KBM-7 (cell line): ENCODE results near the gene STK32C.
A peak's percentile ranks its signal among the peaks of the same experiment; 100 is the strongest.
"Not testable (repeated sequence)": the region's sequence is repeated elsewhere in the genome, so short reads cannot be mapped to it uniquely, and the experiment has no call there.

Experiments
- DNase-seq: peaks from one replicate; pipeline ENCODE4 v3.0.0-alpha.2; 2015
- in situ Hi-C: fragments of 300-500 bp; cut with MboI; formaldehyde crosslinking; loops from 2 replicates; pipeline ENCODE4 v1.14.3; 2020; ENCODE audit warnings: low sequenced_read_pairs, low pct_unique_long_range_greater_than_20kb, mixed read lengths

Gene STK32C

GRCh38 chr10:132226586-132227405, 81.0 kb downstream of the STK32C start:
- in situ Hi-C loops = no loop called here
- DNase-seq = no peak

DNA sequence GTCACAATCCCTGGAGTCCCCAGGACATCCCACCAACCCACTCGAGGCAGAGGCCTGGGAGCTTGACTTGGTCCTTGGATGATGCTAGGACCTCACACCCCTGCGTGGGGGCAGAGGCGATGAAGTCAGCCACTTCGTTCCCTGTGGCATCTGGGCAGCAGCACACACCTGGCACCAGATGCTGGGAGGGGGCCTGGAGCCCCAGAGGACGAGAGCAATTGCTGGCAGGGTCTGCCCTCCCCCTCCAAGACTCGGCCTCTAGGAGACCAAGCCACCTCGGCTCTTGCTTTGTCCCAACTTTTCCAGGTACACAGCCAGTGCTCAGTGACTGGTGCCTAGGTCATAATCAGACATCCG, 81.9 kb downstream of the STK32C start:
- in situ Hi-C loops = no loop called here
- DNase-seq = no peak

- in situ Hi-C loops = no loop called here
- DNase-seq = no peak
Observed at GRCh38 chr10:132225073-132225848, 82.5 kb downstream of the STK32C start.

- in situ Hi-C loops = no loop called here
- no peak for DNase-seq
Observed at GRCh38 chr10:132224343-132225072, 83.2 kb downstream of the STK32C start.

GRCh38 chr10:132223611-132224342, 84.0 kb downstream of the STK32C start:
- in situ Hi-C loops = no loop called here
- no peak for DNase-seq

- in situ Hi-C loops = no loop called here
- peak; percentile 90 for DNase-seq
Observed at GRCh38 chr10:132223156-132223590, 84.6 kb downstream of the STK32C start.

- no peak for DNase-seq
- in situ Hi-C loops = no loop called here
Observed at GRCh38 chr10:132222726-132223125, 85.0 kb downstream of the STK32C start.

- in situ Hi-C loops, DNase-seq: not testable (repeated sequence)
Observed at GRCh38 chr10:132220996-132221395, 86.8 kb downstream of the STK32C start.

DNA sequence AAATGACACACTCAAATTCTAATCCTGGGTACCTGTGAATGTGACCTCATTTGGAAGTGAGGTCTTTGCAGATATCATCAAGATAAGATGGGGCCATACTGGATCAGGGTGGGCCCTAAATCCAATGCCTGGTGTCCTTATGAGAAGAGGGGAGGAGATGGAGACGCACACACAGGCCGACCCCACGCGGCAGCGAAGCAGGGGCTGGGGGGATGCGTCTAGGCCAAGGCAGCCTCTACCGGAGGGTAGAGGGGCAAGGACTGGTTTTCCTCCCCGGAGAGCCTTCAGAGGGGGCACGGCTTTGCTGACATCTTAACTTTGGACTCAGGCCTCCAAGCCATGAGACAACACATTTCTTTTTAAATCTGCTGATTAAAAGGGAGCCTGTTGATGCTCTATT, 87.7 kb downstream of the STK32C start:
- DNase-seq = no peak
- in situ Hi-C loops = no loop called here

DNA sequence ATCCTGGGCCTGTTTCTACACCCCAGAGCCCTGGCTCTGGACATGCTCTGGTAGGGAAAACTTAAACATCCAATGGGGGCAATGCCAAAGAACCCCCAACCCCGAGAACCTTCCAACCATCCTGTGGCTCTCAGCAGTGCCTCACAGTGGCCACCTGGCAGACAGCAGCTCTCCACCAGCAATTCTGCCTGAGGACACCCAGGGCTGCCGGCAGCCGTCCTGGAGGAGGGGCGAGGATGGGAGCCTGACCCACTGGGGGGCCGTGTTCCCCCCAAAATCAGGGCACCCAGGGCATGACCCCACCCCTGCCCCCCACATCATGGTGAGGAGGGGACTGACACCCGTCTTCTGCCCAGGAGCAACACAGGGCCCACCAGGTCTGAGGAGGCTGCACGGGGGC, 88.3 kb downstream of the STK32C start:
- in situ Hi-C loops = no loop called here
- no peak for DNase-seq

- in situ Hi-C loops, DNase-seq: not testable (repeated sequence)
Observed at GRCh38 chr10:132216441-132216840, 91.3 kb downstream of the STK32C start.

DNA sequence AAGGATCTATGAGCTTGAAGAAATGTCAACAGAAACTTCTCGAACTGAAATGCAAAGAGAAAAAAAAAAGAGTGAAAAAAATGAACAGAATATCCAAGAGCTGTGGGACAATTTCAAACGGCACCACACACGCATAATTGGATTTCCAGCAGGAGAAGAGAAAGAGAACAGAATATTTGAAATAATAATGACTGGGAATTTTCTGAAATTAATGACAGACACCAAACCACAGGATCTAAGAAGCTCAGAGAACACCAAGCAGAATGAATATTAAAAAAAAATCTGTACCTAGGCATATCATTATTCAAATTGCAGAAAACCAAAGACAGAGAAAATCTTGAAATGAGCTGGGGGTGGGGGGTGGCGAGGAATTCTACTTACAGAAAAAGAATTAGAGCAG, 93.8 kb downstream of the STK32C start:
- DNase-seq = no peak
- in situ Hi-C loops = no loop called here

- in situ Hi-C loops = no loop called here
- no peak for DNase-seq
Observed at GRCh38 chr10:132212816-132213215, 94.9 kb downstream of the STK32C start.

DNA sequence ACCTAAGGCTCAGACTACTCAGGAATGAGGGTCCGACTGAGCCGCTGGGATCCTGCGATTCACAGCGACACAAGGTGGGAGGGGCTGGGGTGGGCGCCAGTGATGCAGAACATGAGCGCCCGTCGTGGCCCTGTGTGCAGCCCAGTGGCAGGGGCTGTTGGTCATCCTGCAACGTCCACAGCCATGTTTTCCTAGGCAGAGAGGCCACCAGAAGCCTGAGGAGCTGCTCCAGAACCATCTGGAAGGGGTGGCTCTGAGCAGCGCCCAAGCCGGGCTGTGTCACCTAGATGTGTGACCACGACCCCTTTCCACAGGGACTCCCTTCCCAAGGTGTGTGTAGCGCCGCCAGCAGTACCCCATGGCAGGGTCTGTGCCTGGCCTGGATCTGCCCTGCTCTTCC, 96.5 kb downstream of the STK32C start:
- in situ Hi-C loops = no loop called here
- no peak for DNase-seq

GRCh38 chr10:132210766-132211165, 97.0 kb downstream of the STK32C start:
- in situ Hi-C loops = no loop called here

DNA sequence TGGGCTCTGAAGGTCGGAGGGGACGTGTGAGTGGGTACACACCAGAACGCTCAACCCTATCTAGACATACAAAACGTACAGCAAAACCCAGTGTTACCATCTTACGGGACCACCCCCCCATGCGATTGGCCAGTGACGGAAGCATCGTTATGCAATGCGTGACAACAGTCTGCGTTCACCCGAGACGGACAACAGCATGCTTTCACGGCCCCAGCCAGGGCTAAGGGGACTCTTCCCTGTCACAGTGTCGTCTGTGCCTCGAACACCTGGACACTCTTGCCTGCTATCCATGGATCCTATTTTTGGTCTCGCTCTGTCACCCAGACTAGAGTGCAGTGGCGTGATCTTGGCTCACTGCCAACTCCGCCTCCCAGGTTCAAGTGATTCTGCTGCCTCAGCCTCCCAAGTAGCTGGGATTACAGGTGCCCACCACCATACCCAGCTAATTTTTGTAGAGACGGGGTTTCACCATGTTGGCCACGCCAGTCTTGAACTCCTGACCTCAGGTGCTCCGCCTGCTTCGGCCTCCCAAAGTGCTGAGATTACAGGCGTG, 97.7 kb downstream of the STK32C start:
- in situ Hi-C loops = no loop called here
- no peak for DNase-seq

More at GRCh38 chr10:132210766-132211165, 97.0 kb downstream of the STK32C start:
- DNase-seq = no peak

DNA sequence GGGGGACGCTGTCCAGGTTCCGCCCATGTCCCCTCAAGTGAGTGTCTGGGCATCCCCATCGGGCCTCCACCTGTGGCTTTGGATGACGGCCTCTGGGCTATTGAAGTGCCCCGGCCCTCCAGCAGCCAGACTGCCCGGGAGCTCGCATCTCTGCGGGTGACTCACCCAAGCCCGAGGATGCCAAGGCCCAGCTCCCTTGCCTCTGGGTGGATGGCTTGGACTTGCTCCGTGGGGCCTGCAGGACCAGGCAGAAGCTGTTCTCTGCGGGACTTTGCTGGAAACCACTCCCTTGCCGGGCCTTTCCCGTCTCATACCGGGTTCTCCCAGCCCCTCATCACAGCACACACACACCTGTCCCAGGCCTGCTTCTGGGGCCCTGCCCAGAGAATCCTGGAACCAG, 98.6 kb downstream of the STK32C start:
- no peak for DNase-seq
- in situ Hi-C loops = no loop called here

GRCh38 chr10:132208462-132209050, 99.2 kb downstream of the STK32C start:
- no peak for DNase-seq
- in situ Hi-C loops = no loop called here
